ENCODE data around the gene NUDT9.

GRCh38 chr4:87498446-87498900, 76.1 kb downstream of the NUDT9 start:
- TF ChIP-seq CTCF (conservative IDR thresholded peaks at IDR 0.05; ENCODE audit: low read depth, low read length) (no peak), EZH2 (IDR thresholded peaks at IDR 0.05; ENCODE audit: low read length, unreplicated experiment) (no peak)
